ENCODE data around the gene ZNF43. TPM values are rescaled to one million over a fixed set of nuclear protein-coding genes. Genes with fewer than 3 reads are reported as not detected.
"Not testable (repeated sequence)": the region's sequence is repeated elsewhere in the genome, so short reads cannot be mapped to it uniquely, and the experiment has no call there.

Gene ZNF43
- total RNA-seq, 1 experiment from 2014 or later, result not detected

DNA sequence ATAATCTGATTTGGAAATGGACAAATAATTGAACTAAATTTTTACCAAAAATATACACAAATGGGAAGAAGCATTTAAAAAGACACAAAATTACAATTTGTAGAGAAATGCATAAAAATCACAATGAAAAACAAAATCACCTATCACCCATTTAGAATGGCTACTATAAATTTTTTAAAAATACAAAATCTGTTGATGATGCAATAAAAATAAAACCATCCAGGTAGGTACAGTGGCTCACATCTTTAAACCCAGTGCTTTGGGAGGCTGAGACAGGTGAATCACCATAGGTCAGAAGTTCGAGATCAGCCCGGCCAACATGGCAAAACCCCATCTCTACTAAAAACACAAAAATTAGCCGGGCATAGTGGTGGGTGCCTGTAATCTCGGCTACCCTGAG, 23.5 kb downstream of the ZNF43 start:
- no peak for DNase-seq (ENCODE audit: extremely low read depth, low read depth)

DNA sequence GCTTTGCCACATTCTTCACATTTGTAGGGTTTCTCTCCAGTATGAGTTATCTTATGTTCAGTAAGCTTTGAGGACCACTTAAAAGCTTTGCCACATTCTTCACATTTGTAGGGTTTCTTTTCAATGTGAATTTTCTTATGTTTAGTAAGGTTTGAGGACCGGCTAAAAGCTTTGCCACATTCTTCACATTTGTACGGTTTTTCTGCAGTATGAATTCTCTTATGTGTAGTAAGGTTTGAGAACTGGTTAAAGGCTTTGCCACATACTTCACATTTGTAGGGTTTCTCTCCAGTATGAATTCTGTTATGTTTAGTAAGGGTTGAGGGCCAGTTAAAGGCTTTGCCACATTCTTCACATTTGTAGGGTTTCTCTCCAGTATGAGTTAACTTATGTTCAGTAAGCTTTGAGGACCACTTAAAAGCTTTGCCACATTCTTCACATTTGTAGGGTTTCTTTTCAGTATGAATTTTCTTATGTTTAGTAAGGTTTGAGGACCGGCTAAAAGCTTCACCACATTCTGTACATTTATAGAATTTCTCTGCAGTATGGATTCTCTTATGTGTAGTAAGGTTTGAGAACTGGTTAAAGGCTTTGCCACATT, 27.5 kb downstream of the ZNF43 start:
- not testable (repeated sequence) for DNase-seq (ENCODE audit: extremely low read depth, low read depth)

DNA sequence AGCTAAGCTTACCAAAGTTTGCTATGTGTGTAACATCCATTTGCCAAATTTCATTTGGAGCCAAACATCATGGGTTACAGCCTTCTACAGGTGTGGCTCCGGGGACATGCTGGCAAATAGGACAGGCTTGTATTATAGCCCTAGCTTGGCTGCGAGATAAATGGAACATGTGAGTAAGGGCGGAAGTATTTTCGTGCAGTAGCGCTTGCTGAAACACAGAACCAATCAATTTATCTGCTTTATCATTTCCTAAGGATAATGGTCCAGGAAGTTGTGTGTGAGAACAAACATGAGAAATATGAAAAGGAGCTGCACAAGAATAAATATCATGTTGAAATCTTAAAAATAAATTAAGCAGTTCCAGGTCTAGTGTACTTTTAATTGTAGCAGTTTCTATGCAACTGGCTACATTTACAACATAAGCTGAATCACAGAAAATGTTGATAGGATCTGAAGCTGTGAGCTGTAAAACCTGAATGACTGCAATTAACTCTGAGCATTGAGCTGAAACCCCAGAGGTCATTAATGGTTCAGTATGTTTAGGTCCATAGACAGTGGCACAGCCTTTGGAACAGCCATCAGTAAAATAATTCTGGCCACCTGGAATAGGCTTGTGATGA, 46.4 kb downstream of the ZNF43 start:
- no peak for DNase-seq (ENCODE audit: extremely low read depth, low read depth)

DNA sequence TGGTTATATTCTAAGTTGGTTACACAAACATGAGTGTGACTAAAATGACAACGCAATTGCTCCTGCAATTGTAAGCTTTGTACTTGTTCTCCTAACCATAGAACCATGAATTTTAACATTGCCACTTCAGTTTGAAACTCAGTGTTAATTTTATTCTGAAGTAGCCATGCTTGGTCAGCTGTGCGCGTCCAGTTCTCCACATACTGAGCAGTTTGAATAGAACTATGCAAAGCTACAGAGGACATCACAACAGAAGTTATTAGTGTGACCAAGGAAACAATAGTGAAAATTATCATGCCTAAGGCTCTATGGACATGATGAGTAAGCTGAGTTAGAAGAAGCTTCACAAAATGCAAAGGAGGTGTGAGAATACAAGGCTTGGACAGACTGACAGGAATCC, 49.0 kb downstream of the ZNF43 start:
- DNase-seq (ENCODE audit: extremely low read depth, low read depth), result no peak

DNA sequence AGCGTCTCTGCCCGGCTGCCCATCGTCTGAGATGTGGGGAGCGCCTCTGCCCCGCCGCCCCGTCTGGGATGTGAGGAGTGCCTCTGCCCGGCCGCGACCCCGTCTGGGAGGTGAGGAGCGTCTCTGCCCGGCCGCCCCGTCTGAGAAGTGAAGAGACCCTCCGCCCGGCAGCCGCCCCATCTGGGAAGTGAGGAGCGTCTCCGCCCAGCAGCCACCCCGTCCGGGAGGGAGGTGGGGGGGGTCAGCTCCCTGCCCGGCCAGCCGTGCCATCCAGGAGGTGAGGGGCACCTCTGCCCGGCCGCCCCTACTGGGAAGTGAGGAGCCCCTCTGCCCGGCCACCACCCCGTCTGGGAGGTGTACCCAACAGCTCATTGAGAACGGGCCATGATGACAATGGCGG, 60.2 kb downstream of the ZNF43 start:
- DNase-seq (ENCODE audit: extremely low read depth, low read depth), result not testable (repeated sequence)

DNA sequence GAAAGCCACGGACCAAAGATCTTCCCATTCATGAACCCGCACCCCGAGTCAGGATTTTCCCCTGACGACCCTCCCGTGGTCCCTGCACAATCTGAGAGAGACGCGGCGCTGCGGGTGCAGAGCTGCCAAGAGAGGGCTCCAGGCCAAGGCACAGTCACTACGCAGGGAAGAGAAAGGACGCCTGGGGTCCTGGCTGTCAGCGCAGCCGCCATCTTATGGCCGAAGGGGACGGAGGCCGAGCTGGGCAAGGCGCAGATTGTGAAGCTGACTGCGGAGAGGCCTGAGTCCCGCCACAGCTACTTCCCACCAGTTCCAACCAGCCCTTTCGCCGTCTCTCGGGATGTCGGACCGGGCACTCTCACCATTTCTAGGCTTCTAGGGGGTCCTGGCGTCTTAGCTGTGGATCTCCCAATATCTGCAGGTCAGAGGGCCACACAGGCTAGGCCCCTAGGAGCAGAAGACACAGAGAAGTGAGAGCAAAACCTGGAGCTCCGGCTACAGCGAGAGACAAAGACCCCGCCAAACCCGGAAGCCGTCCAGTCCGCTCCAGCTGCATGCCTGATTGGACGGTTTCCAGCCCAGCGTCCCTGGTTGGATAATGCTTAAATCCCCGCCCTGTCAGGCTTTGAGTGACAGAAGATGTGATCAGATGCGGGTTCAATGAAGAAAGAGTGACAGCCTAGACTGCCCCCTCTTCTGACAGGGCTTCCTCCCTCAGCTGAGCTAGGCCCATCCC, 68.7 kb downstream of the ZNF43 start, which contains the start of gene ZNF100:
ZNF100 (minus strand) TSS at position 515 of the 736 bp plus-strand sequence; CDS start at position 365, 150 bp downstream.
- DNase-seq (ENCODE audit: extremely low read depth, low read depth), result peak; percentile 74

DNA sequence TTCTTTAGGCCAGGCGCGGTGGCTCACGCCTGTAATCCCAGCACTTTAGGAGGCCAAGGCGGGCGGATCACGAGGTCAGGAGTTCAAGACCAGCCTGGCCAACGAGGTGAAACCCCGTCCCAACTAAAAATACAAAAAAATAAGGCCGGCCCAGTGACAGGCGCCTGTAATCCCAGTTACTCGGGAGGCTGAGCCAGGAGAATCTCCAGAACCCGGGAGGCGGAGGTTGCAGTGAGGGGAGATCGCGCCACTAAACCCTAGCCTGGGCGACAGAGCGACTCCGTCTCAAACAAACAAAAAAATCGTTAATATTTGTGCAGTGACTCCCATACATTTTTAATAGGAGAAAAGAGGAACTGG, 69.3 kb downstream of the ZNF43 start:
- DNase-seq (ENCODE audit: extremely low read depth, low read depth), result not testable (repeated sequence)

DNA sequence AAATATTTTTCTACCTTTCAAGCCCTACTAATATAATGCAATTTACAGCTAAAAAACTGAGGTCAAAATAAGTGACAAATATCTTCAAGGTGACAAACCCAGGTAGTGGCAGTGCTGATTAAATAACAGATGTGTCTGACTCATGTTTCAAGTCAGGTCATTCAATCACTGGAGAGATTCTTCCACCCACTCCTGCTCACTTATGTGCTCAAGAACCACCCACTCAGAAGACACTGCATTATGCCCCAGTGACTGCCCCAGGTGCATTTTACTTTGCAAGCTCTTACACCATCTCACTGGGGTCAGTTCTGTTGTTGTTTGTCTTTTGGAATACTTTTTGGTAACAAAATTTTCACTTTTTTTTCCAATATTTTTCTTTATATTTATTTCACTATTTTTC, 70.8 kb downstream of the ZNF43 start:
- no peak for DNase-seq (ENCODE audit: extremely low read depth, low read depth)

DNA sequence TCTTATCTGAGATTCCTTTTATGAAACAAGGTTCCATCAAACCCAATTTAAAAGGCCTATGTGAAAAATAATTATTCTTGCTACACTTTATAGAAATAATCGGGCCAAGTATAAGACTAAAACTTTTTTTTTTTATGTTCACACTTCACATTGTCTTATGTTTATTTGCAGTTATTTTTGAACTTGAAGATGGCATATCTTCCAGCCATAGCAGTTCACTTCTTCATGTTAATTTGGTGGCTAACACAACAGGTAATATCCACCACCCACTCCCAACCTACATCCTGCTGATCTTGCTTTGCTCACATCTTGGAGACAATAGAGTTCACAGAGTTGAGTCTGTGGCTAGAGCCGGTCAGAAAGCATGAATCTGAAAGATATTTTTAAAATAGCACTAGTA, 74.4 kb downstream of the ZNF43 start:
- DNase-seq (ENCODE audit: extremely low read depth, low read depth), result not testable (repeated sequence)

DNA sequence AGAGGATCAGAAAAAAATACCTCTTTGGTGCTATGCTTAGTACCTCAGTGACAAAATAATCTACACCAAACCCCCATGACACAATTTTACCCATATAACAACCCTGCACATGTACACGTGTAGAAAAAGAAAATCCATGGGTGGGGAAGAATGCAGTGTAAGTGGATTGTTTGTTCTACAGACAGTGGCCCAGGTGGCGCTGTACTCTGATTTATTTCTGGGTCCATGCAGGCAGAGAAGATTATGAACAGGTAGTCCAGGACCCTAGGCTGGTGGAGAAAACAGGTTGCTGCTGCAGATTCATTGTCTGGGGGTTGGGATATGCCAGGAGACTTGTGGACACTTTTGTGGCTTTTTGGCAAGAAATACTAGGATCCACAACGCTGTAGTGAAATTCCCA, 77.7 kb downstream of the ZNF43 start:
- DNase-seq (ENCODE audit: extremely low read depth, low read depth), result no peak

DNA sequence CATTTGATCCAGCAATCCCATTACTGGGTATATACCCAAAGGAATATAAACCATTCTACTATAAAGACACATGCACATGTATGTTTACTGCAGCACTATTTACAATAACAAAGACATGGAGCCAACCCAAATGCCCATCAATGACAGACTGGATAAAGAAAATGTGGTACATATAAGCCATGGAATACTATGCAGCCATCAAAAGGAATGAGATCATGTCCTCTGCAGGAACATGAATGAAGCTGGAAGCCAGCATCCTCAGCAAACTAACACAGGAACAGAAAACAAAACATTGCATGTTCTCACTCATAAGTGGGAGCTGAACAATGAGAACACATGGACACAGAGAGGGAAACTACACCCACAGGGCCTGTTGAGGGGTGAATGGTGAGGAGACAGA, 80.4 kb downstream of the ZNF43 start:
- DNase-seq (ENCODE audit: extremely low read depth, low read depth), result not testable (repeated sequence)

Other genes starting within 250 kb of the ZNF43 start
- 1.8 and 2.3 TPM in 2 replicates for gene ZNF100, start 68.6 kb downstream of the ZNF43 start, total RNA-seq (2014; rRNA removed; shearing (Covaris generic))
- 0.35 TPM in 1 of 2 replicates, not detected in the other for gene ZNF208, start 174.8 kb upstream of the ZNF43 start, total RNA-seq (2014; rRNA removed; shearing (Covaris generic))
- gene ZNF257, start 216.3 kb upstream of the ZNF43 start, total RNA-seq (2014; rRNA removed; shearing (Covaris generic)), result not detected in 2 replicates

Data from NCI-H460 (cell line).